NT2/D1 (cell line): Measurements from ENCODE around the gene COL9A1.

ENCODE experiments used
- DNase-seq: peaks from one replicate; pipeline ENCODE4 v3.0.0-alpha.2; 2011; ENCODE audit warnings: low read depth, low spot score
- H3K27me3 ChIP-seq: 2 replicates; pipeline ENCODE4 v1.6.0; 2011; ENCODE audit warnings: mild to moderate bottlenecking; ENCODE audit not compliant: insufficient read length, insufficient read depth
- H3K36me3 ChIP-seq: 2 replicates; pipeline ENCODE4 v1.6.1; 2011; ENCODE audit warnings: mild to moderate bottlenecking, low read length, mixed read lengths; ENCODE audit not compliant: insufficient read depth, insufficient read length
- H3K4me1 ChIP-seq: 2 replicates; pipeline ENCODE4 v1.5.1; 2011; ENCODE audit not compliant: insufficient read depth, insufficient read length
- H3K4me3 ChIP-seq: 2 replicates; pipeline ENCODE4 v1.5.1; 2011; ENCODE audit warnings: low read depth; ENCODE audit not compliant: insufficient read length
- H3K9ac ChIP-seq: 2 replicates; pipeline ENCODE4 v1.6.0; 2011; ENCODE audit warnings: low read depth; ENCODE audit not compliant: insufficient read length
- H3K9me3 ChIP-seq: 2 replicates; pipeline ENCODE4 v1.5.1; 2011; ENCODE audit warnings: mild to moderate bottlenecking, low read length; ENCODE audit not compliant: insufficient read depth
- SUZ12 ChIP-seq: IDR thresholded peaks from 2 replicates; pipeline ENCODE4 v1.6.1; 2011; ENCODE audit not compliant: insufficient read length, insufficient read depth; ENCODE audit errors: extremely low read depth
- YY1 ChIP-seq: IDR thresholded peaks from 2 replicates; pipeline ENCODE4 v1.6.1; 2011; ENCODE audit not compliant: insufficient read length, insufficient read depth
- ZNF274 ChIP-seq: IDR thresholded peaks from 2 replicates; pipeline ENCODE4 v1.6.1; 2011; ENCODE audit warnings: mild to moderate bottlenecking, low read depth, low read length

COL9A1 gene

DNA sequence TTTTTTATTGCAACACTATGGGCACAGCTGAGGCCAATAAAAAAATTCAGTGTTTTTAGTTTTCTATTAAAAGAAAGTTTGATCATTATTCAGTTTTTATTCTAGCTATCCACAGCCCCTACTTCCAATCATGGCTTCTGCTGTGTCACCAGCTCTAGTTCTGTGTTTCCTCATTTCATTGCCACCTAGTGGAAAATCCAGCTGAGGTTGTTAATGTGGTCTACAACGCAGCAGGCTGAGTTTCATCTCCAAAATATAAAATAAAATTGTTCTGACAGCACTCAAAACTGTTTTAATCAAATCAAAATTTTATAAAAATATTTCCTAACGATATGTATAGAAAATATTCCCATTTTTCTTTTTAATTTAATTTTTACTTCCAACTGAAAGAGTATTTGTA, 13.6 kb downstream of the COL9A1 start:
- H3K9me3 ChIP-seq, result no peaks in the 10 kb centered on the region
- H3K9ac ChIP-seq, result no peak overlapping the region
- TF ChIP-seq YY1, result no peak
- no peaks in the 10 kb centered on the region for H3K4me1 ChIP-seq
- no peaks in the 10 kb centered on the region for H3K36me3 ChIP-seq
- H3K4me3 ChIP-seq, result no peak overlapping the region
- DNase-seq, result no peak
- H3K27me3 ChIP-seq, result no peaks in the 10 kb centered on the region

DNA sequence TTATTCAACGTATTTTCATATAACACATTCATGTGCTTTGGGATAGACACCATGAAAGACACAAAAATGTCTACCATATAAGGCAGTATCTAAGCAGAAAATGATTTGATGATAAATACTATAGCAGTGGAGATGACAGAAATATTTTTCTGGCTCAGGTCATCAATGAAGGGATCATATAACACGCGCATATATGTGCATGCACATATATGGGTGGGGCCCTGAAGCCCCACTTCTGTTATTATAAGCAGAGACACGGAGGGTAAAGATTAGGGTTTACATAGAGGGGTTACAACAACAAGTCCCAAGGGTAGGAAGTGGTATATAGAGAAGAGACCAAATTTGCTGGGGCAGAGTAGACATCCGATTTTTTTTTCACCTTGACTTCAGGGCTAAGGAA, 16.0 kb downstream of the COL9A1 start:
- TF ChIP-seq ZNF274, result no peak
- TF ChIP-seq SUZ12, result no peak
- no peak for TF ChIP-seq YY1
- H3K27me3 ChIP-seq, result peaks cover 20% of the 10 kb centered on the region
- H3K9me3 ChIP-seq, result 0 out of 2 replicates have a peak, but pooled peaks cover under 1% of the 10 kb centered on the region
- no peak overlapping the region for H3K9ac ChIP-seq
- no peak overlapping the region for H3K4me3 ChIP-seq
- no peaks in the 10 kb centered on the region for H3K36me3 ChIP-seq
- no peaks in the 10 kb centered on the region for H3K4me1 ChIP-seq
- DNase-seq, result no peak

DNA sequence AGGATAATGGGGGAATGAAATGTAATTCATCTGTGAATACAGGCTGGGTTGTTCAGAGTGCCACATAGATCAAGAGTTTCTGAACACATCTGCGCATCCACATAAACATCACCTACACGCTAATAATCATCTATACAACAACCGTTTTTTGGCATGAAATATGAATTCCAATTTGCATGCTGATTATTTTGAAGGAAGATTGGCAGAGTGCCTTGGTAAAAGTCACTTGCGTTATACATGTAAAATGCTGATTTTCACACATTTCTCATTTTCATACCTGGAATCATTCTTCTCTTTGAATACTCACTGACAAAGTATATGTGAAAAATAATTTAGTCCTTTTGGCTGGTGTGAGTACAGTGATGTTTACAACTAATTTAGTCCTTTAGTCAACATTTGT, 17.7 kb downstream of the COL9A1 start:
- Histone ChIP-seq H3K36me3 (no peaks in the 10 kb centered on the region), H3K9me3 (peaks cover 6% of the 10 kb centered on the region; the same call in 1 of the 2 replicates), H3K27me3 (peaks cover 31% of the 10 kb centered on the region), H3K4me3 (no peak overlapping the region), H3K9ac (no peak overlapping the region), H3K4me1 (no peaks in the 10 kb centered on the region)
- TF ChIP-seq ZNF274, result no peak
- no peak for TF ChIP-seq SUZ12
- no peak for TF ChIP-seq YY1
- DNase-seq, result no peak

GRCh38 chr6:70282919-70283461, 19.9 kb downstream of the COL9A1 start:
- peaks cover 31% of the 10 kb centered on the region for H3K27me3 ChIP-seq
- H3K9me3 ChIP-seq, result peaks cover 6% of the 10 kb centered on the region; the same call in 1 of the 2 replicates
- H3K4me1 ChIP-seq, result no peaks in the 10 kb centered on the region
- peak overlapping the region; percentile 49 for H3K4me3 ChIP-seq
- no peaks in the 10 kb centered on the region for H3K36me3 ChIP-seq
- peak; percentile 15 for DNase-seq
- TF ChIP-seq SUZ12 (no peak), ZNF274 (no peak), YY1 (no peak)
- peak overlapping the region; percentile 42 for H3K9ac ChIP-seq

DNA sequence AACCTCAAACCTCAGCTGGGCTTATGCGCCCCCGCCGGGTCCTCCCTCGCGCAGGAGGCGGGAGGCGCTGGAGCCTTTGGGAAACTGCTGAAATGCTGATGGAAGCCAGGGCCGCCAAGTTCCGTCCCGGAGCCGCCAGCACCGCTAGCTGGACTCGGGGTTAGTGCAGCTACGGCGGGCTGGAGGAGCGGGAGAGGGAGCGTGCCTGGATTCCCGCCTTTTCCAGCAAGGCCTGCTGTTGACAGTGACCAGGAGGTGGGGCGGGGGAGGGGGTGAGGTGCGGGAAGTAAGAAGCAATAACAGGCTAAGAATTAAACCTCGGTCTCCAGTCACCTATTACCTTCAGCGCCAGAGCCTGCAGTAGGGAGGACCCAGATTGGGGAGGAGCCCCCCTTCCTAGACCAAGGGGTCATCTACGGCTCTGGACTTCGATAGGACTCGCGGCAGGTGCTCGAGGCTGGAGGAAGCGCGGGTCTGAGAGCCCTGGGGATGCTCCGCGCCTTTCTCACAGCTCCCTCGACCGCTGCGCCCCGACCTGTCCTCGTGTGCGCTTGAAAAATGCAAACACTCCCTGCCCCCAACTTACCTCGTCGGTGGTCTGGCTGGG, 20.5 kb downstream of the COL9A1 start:
- Histone ChIP-seq H3K4me3 (peak overlapping the region; percentile 49), H3K36me3 (no peaks in the 10 kb centered on the region), H3K9me3 (peaks cover 6% of the 10 kb centered on the region; the same call in 1 of the 2 replicates), H3K4me1 (no peaks in the 10 kb centered on the region), H3K9ac (peak overlapping the region; percentile 42), H3K27me3 (peaks cover 31% of the 10 kb centered on the region)
- no peak for DNase-seq
- TF ChIP-seq SUZ12, result no peak
- no peak for TF ChIP-seq YY1
- TF ChIP-seq ZNF274, result no peak

DNA sequence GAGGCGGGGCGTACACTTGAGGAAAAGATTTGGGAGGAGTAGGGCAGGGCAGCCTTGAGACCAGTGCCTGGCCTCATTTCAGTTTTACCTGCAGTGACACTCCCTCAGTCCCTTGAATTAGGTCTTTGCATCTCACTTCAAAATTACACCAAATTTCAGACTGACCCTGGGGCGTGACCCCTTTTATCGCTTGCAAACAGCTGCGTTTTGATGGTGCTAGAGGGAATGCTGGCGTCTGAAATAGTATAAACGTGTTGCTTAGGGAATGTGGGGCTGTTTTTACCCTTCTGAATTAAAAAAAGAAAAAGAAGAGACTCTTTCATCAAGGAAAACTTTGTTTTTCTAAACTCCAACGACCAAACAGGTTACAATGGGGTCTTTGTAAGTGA, 21.0 kb downstream of the COL9A1 start:
- Histone ChIP-seq H3K4me3 (peak overlapping the region; percentile 49), H3K9me3 (peaks cover 6% of the 10 kb centered on the region; the same call in 1 of the 2 replicates), H3K4me1 (no peaks in the 10 kb centered on the region), H3K36me3 (no peaks in the 10 kb centered on the region), H3K27me3 (peaks cover 31% of the 10 kb centered on the region), H3K9ac (no peak overlapping the region)
- no peak for DNase-seq
- TF ChIP-seq ZNF274 (no peak), YY1 (no peak), SUZ12 (no peak)

GRCh38 chr6:70280400-70280853, 22.5 kb downstream of the COL9A1 start:
- no peaks in the 10 kb centered on the region for H3K36me3 ChIP-seq
- DNase-seq, result no peak
- H3K4me1 ChIP-seq, result no peaks in the 10 kb centered on the region
- no peak overlapping the region for H3K4me3 ChIP-seq
- H3K9ac ChIP-seq, result no peak overlapping the region
- peaks cover 31% of the 10 kb centered on the region for H3K27me3 ChIP-seq
- peaks cover 6% of the 10 kb centered on the region; the same call in 1 of the 2 replicates for H3K9me3 ChIP-seq
- TF ChIP-seq SUZ12 (no peak), ZNF274 (no peak)
